Endothelial cell of hepatic sinusoid (primary cell): Measurements from ENCODE around the gene F7.
"Not testable (repeated sequence)": the region's sequence is repeated elsewhere in the genome, so short reads cannot be mapped to it uniquely, and the experiment has no call there.

Source experiments
- in situ Hi-C: cut with HindIII; loops from 2 replicates; pipeline ENCODE4 v1.10.0; 2017; ENCODE audit warnings: low sequenced_read_pairs

The F7 gene

DNA sequence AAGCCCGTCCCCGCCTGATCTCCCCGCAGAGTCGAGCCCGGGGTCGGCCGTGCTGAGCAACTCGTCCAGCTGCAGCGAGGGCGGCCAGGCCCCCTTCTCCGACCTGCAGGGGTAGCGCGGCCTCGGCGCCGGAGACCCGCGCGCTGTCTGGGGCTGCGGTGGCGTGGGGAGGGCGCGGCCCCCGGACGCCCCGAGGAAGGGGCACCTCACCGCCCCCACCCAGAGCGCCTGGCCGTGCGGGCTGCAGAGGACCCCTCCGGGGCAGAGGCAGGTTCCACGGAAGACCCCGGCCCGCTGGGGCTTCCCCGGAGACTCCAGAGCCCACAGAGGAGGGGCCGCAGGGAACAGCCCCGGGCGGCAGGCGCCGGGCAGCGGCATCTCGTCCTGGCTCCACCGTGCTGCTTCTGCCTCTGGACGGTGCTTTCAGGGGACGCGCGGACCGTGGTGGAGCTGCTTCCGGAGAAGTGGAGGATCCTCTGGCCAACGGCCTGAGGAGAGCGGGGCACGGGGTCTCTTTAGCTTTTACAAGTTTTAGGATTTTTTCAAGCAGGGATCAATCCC, 8.8 kb upstream of the F7 start:
- in situ Hi-C loops: no loop called here

DNA sequence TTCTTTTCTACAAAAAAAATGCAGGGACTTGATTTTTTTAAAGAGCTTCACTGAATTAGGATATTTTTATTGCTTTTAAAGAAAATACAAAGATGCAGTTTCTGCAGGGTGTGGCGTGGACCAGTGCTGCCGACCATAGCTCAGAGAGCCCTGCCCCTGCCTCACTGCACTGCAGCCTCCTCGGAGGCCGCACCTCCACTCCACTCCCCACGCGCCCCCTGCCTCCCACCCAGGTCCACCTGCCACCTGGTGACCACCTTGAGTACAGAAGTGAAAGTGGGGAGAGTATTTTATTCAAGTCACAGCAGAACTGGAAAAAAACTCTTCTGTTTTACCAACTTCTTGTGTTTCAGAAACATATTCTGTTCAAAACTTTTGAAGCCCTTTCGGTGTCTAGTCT, 7.9 kb upstream of the F7 start:
- in situ Hi-C loops: no loop called here

DNA sequence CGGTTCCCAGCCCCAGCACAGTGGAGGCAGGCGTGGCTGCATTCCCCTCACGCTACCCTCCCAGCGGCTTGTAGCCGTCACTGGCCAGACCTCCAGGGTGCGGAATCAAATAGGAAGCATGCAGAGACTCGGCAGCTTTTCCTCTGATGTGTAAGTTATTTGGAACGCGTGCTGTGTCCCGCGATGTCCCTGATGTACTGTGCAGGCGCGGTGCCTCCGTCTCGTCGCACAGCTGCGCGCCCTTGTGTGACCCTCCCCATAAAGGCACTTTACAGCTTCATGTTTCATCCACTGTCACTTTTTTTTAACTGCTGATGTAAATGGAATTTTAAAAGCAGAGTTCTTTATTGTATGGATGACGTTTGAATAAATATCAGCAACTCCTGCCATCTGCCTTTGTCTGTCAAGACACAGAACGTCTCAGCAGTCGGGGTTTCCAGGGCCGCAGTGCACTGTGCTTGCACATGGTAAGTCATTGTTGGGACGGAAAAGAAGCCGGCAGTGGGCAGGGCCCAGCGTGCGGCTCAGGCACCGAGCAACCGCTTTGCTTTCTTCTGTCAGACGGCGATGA, 7.3 kb upstream of the F7 start:
- in situ Hi-C loops: no loop called here

DNA sequence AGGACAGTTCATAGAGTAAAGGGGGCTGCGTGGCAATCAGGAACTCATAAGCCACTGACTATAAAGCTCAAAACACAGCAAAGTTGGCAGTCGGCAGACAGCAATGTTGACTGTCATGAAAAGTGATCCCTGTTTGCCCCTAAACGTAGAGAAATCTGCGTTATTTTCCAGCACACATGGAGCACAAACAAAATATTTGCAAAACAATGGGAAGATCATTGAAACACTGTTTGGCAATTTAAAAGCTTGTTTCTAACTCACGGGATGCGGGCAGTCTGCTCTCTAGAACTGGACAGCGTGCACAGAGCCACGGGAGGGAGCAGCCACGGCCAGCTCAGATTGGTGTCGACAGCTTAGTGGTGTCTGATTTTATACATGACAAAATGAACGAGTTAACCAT, 6.4 kb upstream of the F7 start:
- in situ Hi-C loops: no loop called here

- in situ Hi-C loops: not testable (repeated sequence)
These were observed 3.3 kb upstream of the F7 start for GRCh38 chr13:113102302-113102701.

DNA sequence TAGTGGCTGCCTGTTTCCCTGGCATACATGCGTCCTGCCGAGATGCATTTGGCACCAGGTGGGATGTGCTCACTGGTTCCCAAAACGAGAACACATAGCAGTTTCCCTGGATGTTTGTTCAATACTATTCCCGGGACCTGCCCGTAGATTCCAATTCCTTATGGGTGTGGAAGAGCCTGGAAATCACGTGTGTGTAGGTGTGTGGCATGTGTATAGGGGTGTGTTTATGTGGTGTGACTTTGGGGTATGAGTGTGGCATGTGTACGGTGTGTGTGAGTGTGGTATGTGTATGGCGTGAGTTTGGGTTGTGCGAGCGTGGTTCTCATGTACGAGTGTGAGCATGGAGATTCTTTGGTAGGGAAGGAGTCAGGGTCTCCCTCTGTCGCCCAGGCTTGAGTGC, 2.9 kb upstream of the F7 start:
- in situ Hi-C loops: no loop called here

DNA sequence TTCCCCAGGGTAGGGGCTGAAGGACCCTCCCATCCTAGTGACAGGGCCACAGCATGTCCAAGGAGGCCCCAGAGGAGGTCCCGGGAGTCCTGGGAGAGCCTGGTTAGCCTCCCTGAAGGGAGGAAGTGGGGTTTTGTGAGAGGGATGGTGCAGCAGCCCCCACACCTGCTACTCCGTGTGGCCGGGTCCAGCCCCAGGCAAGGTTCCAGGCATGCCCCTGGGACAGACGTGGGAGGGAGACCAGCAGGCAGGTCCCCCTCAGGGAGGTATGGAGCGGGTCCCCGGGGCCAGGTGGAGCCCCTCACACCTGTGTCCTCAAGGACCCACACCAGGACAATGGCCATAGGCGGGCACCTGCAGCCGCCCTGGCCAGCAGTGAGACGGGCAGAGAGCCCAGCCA, 1.9 kb upstream of the F7 start:
- in situ Hi-C loops: no loop called here

GRCh38 chr13:113105921-113106452, 396 bp downstream of the F7 start:
- in situ Hi-C loops: no loop called here

GRCh38 chr13:113106711-113107351, 1.2 kb downstream of the F7 start:
- in situ Hi-C loops: no loop called here

DNA sequence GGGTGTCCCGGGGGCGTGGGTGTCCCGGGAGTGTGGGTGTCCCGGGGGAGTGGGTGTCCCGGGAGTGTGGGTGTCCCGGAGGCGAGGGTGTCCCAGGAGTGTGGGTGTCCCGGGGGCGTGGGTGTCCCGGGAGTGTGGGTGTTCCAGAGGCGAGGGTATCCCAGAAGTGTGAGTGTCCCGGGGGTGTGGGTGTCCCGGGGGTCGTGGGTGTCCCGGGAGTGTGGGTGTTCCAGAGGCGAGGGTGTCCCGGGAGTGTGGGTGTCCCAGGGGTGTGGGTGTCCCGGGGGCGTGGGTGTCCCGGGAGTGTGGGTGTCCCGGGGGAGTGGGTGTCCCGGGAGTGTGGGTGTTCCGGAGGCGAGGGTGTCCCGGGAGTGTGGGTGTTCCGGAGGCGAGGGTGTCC, 2.9 kb downstream of the F7 start:
- in situ Hi-C loops: not testable (repeated sequence)

- in situ Hi-C loops: no loop called here
These were observed 3.8 kb downstream of the F7 start for GRCh38 chr13:113109151-113110047.

DNA sequence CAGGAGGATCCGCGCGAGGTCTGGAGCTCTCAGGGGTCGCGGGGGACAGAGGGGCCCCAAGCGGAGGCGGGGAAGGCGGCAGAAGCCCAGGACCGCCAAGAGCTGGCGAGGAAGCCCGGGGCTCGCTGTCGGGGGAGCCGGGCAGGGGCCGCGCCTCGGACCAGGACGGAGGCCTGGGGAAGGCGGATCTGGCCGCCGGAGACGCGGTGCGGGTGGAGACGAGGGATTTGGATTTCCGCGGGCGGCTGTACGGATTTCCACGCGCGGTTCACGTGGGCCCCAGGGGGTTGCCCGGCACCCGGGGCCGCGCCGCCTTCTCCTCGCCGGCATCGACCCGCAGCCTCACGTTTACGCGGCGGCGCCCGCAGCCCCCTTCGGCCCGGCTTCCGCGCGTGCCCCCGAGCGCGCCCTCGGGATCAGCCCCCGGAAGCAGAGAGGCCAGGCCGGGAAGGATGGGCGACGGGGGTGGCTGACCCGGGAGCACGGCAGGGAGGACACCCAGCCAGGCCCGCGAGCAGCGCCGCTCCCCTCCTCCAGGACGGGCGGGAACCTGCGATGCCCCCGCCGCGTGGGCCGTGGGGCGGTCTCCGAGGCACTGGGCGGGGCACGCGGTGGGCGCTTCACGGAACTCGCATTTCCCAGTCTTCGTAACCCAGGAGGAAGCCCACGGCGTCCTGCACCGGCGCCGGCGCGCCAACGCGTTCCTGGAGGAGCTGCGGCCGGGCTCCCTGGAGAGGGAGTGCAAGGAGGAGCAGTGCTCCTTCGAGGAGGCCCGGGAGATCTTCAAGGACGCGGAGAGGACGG, 4.7 kb downstream of the F7 start:
- in situ Hi-C loops: no loop called here

- in situ Hi-C loops: no loop called here
These were observed 5.3 kb downstream of the F7 start for GRCh38 chr13:113110852-113111315.

GRCh38 chr13:113111821-113112220, 6.2 kb downstream of the F7 start:
- in situ Hi-C loops: not testable (repeated sequence)

DNA sequence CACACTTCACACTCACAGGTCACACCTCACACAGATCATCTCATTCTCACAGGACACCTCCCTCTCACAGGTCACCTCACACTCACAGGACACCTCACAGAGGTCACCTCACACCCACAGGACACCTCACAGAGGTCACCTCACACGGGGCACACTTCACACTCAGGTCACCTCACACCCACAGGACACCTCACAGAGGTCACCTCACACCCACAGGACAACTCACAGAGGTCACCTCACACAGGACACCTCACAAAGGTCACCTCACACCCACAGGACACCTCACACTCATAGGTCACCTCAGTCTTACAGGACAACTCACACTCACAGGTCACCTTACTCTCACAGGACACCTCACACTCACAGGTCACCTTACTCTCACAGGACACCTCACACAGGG, 6.9 kb downstream of the F7 start:
- in situ Hi-C loops: not testable (repeated sequence)

GRCh38 chr13:113112893-113113845, 7.6 kb downstream of the F7 start:
- in situ Hi-C loops: no loop called here

- in situ Hi-C loops: no loop called here
These were observed 8.3 kb downstream of the F7 start for GRCh38 chr13:113113846-113114271.

DNA sequence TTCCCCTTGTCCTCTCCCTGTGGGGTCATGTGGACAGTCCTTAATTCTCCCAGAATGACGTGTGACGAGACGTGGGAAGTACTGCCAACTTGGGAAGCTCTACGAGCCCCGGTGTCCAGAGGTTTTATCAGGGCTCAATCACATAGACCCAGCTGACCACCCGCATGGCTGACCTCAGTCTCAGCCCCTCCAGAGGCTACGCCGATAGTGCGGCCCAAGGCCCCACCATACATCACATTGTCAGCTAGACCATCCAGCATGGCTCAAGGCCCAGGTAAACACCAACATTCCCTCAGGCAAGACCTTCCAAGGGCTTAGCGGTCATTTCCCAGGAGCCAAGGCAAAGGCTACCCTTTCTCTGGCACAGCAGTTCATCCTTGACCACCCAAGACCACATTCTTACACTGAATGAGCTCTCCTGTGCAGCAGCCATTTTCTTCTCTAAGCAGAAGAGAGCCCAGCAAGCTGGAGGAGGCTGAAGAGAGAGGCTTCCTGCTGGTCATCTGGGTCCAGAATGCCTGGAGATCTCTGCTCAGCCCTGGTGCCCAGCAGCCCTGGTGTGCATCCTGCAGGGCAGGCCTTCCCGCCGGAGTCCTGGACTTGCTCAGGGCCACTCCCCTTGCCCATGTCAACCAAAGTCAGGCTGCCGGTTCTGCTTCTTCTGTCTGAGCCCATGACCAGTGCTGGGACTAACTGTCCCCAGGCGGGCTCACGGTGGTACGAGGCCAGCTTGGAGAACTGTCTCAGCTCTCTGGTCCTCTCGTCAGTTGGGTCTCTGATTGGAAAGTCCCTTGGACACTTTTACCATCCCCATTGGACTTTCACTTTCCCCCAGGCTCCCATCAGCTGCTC, 9.1 kb downstream of the F7 start:
- in situ Hi-C loops: no loop called here
